Aorta (tissue), 5 donors: ENCODE data around the gene HLA-A. TPM values are rescaled to one million over a fixed set of nuclear protein-coding genes. Genes with fewer than 3 reads are reported as not detected.
A peak's percentile ranks its signal among the peaks of the same experiment; 100 is the strongest.
"Not testable (repeated sequence)": the region's sequence is repeated elsewhere in the genome, so short reads cannot be mapped to it uniquely, and the experiment has no call there.

Experiments used
- ATAC-seq: fragments of 200-7000 bp; cut with Tn5 transposase; one replicate; pipeline ENCODE4 v1.9.1; 2022; ENCODE audit warnings: moderate library complexity; ENCODE audit not compliant: low FRiP score
- DNase-seq, 2 donors: peaks; one replicate each; pipeline ENCODE4 v3.0.0-alpha.2; 2020
- H3K27ac ChIP-seq, 2 donors: one replicate each; pipeline ENCODE4 v1.5.1; 2013; ENCODE audit warnings: low read length in 2 of 2, mild to moderate bottlenecking in 2 of 2, moderate library complexity in 2 of 2, control low read depth in 1 of 2, inconsistent platforms in 1 of 2, low read depth in 1 of 2
- H3K27me3 ChIP-seq, 2 donors: one replicate each; pipeline ENCODE4 v1.6.1; 2013; ENCODE audit warnings: control low read depth in 1 of 2, low read length in 1 of 2, mild to moderate bottlenecking in 1 of 2, moderate library complexity in 1 of 2; ENCODE audit not compliant: insufficient read depth in 2 of 2, control insufficient read depth in 1 of 2
- H3K36me3 ChIP-seq, 2 donors: one replicate each; pipeline ENCODE4 v1.6.1; 2013; ENCODE audit warnings: control low read depth in 1 of 2, low read length in 1 of 2, mild to moderate bottlenecking in 1 of 2; ENCODE audit not compliant: insufficient read depth in 2 of 2, control insufficient read depth in 1 of 2
- H3K4me1 ChIP-seq, 2 donors: one replicate each; pipeline ENCODE4 v1.6.1; 2013; ENCODE audit warnings: low read length in 2 of 2, control low read depth in 1 of 2, mild to moderate bottlenecking in 1 of 2, moderate library complexity in 1 of 2; ENCODE audit not compliant: insufficient read depth in 2 of 2, control insufficient read depth in 1 of 2
- H3K4me3 ChIP-seq, 2 donors: one replicate each; pipeline ENCODE4 v1.5.1; 2013; ENCODE audit warnings: low read length in 2 of 2, control low read depth in 1 of 2, mild to moderate bottlenecking in 1 of 2
- H3K9me3 ChIP-seq: one replicate; pipeline ENCODE4 v1.6.1; 2013; ENCODE audit warnings: mild to moderate bottlenecking, low read length; ENCODE audit not compliant: control insufficient read depth
- WGBS, 2 donors: extraction: QIAGEN DNeasy Blood & Tissue Kit; methylation state at CpG; one replicate each; pipeline ENCODE4 v1.1.7; 2013; 5-methylcytosine and 5-hydroxymethylcytosine counted together
- intact Hi-C, 2 donors: fragments of 100-400 bp; cut with DNase I; formaldehyde crosslinking; loops; one replicate each; pipeline versions ENCODE4 v1.14.2 to v1.15.0; 2022
- polyA plus RNA-seq, 2 donors: library from polyadenylated mRNA; stranded (reverse); fragments of 200-250 nt; gene quantifications; one replicate each; pipeline ENCODE4 v1.2.3, GENCODE V29; 2013
- total RNA-seq, 2 donors: library from RNA; stranded (reverse); fragmentation: NEBNext Ultra II Directional; extraction: Animal tissue kit (Norgen Biotek cat#: 25700); gene quantifications; one replicate each; pipeline ENCODE4 v1.2.1, GENCODE V29; 2021
- donor health status: healthy with polysubstance abuse.
- donor health status: Bipolar disorder and iron deficiency.
- donor health status: DM: no; HTN: no; CAD: no.
- donor health status: DM: no; HTN: no; CAD: no.
- donor health status: DM: yes; HTN: yes; CAD: no.

Gene HLA-A
- total and polyA plus RNA-seq, 4 donors = 216 to 599 (median 497) TPM

DNA sequence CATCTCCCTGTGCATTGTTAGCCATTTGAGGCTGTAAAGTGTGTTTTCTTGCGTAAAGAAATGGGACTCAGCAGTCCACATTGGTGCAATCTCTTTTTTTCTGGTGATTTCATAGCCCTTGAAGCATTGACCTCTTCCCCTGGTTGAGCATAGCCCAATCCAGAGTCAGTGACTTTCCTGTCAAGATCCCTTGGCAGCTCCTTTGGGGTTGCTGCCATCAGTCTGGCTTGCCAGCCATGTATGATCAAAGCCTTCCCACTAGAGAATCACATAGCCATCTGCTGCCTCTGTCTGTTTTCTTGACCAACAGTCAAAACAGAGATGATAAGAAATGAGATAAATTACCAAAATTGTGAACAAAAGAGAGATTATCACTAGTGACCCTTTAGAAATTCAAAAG, 19.6 kb downstream of the HLA-A start:
- Histone ChIP-seq H3K4me3 (no peak overlapping the region), H3K36me3 (no peaks in the 10 kb centered on the region), H3K4me1 (peaks cover 0 to 6% of the 10 kb centered on the region in 2 donors), H3K27me3 (no peaks in the 10 kb centered on the region), H3K9me3 (no peaks in the 10 kb centered on the region), H3K27ac (no peak overlapping the region)
- no peak for DNase-seq
- no peak for ATAC-seq
- 96 to 100% methylated on average over 1 of the region's 1 CpG for whole genome bisulfite sequencing, 2 donors
- intact Hi-C loops = no loop called here

DNA sequence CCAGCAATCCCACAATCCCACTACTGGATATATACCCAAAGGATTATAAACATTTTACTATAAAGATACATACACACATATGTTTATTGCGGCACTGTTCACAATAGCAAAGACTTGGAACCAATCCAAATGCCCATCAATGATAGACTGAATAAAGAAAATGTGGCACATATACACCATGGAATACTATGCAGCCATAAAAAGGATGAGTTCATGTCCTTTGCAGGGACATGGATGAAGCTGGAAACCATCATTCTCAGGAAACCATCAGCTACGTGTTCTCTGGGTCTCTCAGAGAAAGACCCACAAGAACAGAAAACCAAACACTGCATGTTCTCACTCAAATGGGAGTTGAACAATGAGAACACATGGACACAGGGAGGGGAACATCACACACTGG, 21.4 kb downstream of the HLA-A start:
- DNase-seq, H3K27ac ChIP-seq, H3K36me3 ChIP-seq, H3K9me3 ChIP-seq, H3K27me3 ChIP-seq, intact Hi-C loops, H3K4me1 ChIP-seq, ATAC-seq, H3K4me3 ChIP-seq: not testable (repeated sequence)
- whole genome bisulfite sequencing, 2 donors = 71 to 97% methylated on average over 2 of the region's 2 CpGs

DNA sequence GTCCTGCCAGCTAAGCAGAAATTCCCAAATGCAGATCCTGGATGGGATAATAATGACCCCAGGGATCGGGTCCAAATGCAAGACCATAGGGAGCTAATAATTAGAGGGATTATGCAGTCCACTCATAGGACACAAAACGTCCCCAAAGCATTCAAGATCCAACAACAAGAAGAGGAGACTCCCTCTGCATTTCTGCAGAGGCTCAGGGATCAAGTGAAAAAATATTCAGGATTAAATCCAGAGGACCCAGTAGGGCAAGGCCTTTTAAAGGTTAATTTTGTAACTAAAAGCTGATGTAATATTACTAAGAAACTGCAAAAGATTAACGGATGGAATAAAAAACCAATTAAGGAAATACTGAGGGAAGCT, 22.2 kb downstream of the HLA-A start:
- Histone ChIP-seq H3K4me3 (no peak overlapping the region), H3K4me1 (peaks cover 0 to 6% of the 10 kb centered on the region in 2 donors), H3K27ac (peak overlapping the region in 1 of 2 donors; percentile 52), H3K36me3 (no peaks in the 10 kb centered on the region), H3K9me3 (no peaks in the 10 kb centered on the region), H3K27me3 (no peaks in the 10 kb centered on the region)
- DNase-seq (no peak), ATAC-seq (no peak)
- intact Hi-C loops = no loop called here
- 26 to 36% methylated on average over 3 of the region's 3 CpGs for WGBS, 2 donors

DNA sequence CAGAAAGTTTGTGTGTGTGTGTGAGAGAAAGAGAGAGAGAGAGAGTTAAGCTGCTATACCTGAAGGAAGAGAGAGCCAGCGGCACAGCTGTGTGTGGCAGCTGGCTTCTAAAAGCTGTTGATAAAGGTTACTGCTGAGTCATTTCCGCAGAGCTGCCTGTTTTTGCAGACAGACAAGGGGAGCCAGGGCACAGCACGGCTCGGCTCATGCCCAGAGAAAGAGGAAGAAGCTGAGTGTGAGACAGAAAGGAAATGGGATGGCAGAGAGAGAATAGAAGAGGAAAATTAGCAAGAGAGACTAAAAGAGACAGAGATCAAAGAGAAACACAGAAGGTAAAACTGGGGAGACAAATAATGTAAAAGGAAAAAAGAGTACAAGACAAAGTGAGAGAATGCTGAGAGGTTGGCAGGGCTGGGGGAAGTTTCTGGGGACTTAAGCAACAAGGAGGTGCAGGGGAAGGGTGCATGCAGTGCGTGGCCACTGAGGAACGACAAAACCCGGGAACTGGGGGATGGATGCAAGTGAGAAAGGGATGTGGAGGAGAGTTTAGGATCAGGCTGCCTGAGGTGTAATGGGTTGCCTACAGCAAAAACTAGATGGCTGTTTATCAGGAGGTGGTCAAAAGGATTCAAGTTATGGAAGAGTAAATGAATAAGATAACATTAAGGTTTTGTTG, 22.7 kb downstream of the HLA-A start:
- ATAC-seq = peak; percentile 91
- intact Hi-C loops = loop anchor here (1.0 to 5.0 kb wide), 2 partner anchors 38 to 102 kb away; partner anchors contain the start of gene PPP1R11 (in 1 of the 2)
- Histone ChIP-seq H3K27ac (peak overlapping the region; percentile 20 to 95), H3K36me3 (no peaks in the 10 kb centered on the region), H3K4me1 (peaks cover 0 to 6% of the 10 kb centered on the region in 2 donors), H3K4me3 (peak overlapping the region; percentile 12 to 36), H3K27me3 (no peaks in the 10 kb centered on the region), H3K9me3 (no peaks in the 10 kb centered on the region)
- peak; percentile 79 to 90 for DNase-seq
- 2 to 3% methylated on average over 7 of the region's 7 CpGs for WGBS, 2 donors

DNA sequence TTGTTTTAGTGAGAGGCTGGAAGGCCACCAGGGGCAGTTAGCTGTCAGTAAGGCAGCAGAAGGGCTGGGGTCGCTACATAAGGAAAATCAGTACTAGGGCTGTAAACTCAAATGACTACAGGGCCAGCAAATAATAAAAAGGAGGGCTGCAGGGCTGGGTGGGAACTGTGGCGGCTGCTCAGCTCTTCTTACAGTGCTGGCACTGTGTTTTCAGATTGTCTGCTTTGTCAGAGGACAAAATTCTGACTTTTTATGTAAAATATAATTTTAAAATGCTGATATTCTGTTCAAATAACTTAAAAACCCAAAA, 23.2 kb downstream of the HLA-A start:
- Histone ChIP-seq H3K9me3 (no peaks in the 10 kb centered on the region), H3K27me3 (no peaks in the 10 kb centered on the region), H3K4me1 (peaks cover 0 to 6% of the 10 kb centered on the region in 2 donors), H3K27ac (peak overlapping the region; percentile 20 to 95), H3K4me3 (peak overlapping the region; percentile 12 to 36), H3K36me3 (no peaks in the 10 kb centered on the region)
- no peak for DNase-seq
- no peak for ATAC-seq
- 5 to 20% methylated on average over 2 of the region's 2 CpGs for whole genome bisulfite sequencing, 2 donors
- intact Hi-C loops = loop anchor here (1.0 to 5.0 kb wide), 2 partner anchors 38 to 102 kb away; partner anchors contain the start of gene PPP1R11 (in 1 of the 2)

DNA sequence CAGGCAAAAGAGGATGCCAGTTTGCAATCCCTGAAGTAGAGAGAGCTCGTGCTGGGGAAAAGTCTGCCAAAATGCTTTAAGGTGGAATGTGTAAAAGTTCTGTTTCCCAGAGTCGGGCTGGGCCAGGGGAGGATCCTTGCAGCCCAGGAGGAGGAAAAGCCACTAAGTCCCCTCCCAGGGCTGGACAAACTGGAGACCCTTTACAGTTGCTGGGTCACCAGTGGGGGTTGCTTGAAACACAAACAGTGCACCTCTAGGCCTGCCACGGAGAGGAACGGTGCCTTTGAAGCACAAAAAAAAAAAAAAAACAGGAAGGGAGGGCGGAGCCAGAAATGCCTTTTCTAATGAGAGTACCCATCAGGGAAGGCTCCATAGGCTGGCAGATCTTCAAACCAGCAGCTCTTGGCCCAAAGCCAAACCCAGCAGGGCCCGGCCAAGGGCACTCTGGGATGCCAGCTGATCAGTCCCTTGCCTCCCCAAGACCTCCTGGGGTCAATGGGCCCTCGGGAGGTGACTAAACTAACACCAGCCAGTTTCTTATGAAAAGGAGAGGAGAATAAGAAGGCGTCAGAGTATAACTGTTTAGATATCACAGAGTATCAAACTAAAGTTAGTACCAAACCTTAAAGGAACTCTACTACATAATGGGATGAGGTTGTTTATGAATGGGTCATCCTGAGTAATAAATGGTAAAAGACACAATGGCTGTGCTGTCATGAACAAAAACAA, 23.7 kb downstream of the HLA-A start:
- peak overlapping the region in 1 of 2 donors; percentile 46 for H3K27ac ChIP-seq
- peaks cover 0 to 6% of the 10 kb centered on the region in 2 donors for H3K4me1 ChIP-seq

DNA sequence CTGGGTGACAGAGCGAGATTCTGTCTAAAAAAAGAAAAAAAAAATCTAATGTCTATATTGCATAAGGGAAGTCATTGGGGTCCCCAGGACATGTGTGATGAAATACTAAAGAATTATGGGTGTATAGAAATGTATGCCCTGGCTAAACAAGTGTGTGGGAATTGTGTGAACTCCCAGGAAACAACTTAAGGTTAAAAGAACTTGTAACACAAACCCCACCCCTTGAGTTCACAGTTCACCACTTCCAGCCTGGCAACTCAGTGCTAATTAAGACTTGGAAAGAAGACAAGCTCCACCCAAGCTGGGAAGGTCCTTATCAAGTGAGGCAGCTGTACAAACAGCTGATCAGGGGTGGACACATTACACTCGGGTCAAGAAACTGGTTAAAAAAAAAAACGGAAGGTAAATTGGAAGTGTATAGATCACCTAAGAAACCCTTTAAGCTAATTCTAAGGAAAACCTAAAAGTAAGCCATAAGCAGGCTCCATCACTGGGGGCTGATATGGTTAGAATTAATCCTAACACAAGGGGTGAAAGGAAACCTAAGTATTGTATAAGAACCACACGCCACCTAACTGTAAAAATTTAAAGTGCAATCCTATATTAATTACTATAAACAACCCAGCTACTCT, 25.2 kb downstream of the HLA-A start:
- peaks cover 0 to 6% of the 10 kb centered on the region in 2 donors for H3K4me1 ChIP-seq

More for the DNA sequence above, 23.7 kb downstream of the HLA-A start:
- Histone ChIP-seq H3K4me3 (peak overlapping the region in 1 of 2 donors; percentile 12), H3K9me3 (no peaks in the 10 kb centered on the region), H3K27me3 (no peaks in the 10 kb centered on the region), H3K36me3 (no peaks in the 10 kb centered on the region)
- WGBS, 2 donors = 2% methylated on average over 8 of the region's 8 CpGs
- DNase-seq (peak; percentile 92 to 95), ATAC-seq (peak; percentile 87)
- intact Hi-C loops = loop anchor here (1.0 to 5.0 kb wide), 2 partner anchors 39 to 101 kb away; partner anchors contain the start of gene PPP1R11 (in 1 of the 2)

DNA sequence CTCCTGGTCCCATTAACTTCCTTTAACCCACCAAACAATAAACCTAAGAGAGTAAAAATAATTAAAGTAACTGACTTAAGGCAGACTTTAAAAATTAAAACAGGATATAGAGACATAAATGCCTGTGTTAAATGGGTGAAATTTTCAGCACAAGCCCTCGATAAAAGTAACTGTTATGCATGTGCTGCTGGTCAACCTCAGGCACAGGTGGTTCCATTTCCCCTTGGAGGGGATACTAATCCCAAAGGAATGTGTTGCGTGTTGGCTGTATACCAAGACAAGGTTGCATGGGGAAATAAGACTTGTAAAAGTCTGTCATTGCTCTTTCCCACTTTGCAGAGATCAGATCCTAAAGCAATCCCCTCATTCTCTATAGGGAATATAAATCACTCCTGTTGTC, 25.8 kb downstream of the HLA-A start:
- ATAC-seq (no peak), DNase-seq (no peak)
- no peaks in the 10 kb centered on the region for H3K27me3 ChIP-seq
- peaks cover 0 to 6% of the 10 kb centered on the region in 2 donors for H3K4me1 ChIP-seq
- H3K4me3 ChIP-seq = no peak overlapping the region
- H3K27ac ChIP-seq = no peak overlapping the region
- no peaks in the 10 kb centered on the region for H3K9me3 ChIP-seq
- H3K36me3 ChIP-seq = no peaks in the 10 kb centered on the region
- intact Hi-C loops = loop anchor here (5.0 kb wide), 1 partner anchor 41 kb away; no protein-coding TSS in a partner anchor
- 81 to 88% methylated on average over 2 of the region's 2 CpGs for WGBS, 2 donors

More for the DNA sequence above, 25.2 kb downstream of the HLA-A start:
- ATAC-seq = no peak
- Histone ChIP-seq H3K4me3 (no peak overlapping the region), H3K27me3 (no peaks in the 10 kb centered on the region), H3K27ac (no peak overlapping the region), H3K36me3 (no peaks in the 10 kb centered on the region), H3K9me3 (no peaks in the 10 kb centered on the region)
- DNase-seq = no peak
- intact Hi-C loops = loop anchor here (5.0 kb wide), 1 partner anchor 40 kb away; no protein-coding TSS in a partner anchor
- 57 to 67% methylated on average over 4 of the region's 4 CpGs for WGBS, 2 donors
